SU-DHL-6 (cell line): Measurements from ENCODE around the gene BOC.

Source experiments
- H2AFZ ChIP-seq: fragments of 200-600 bp; sonication (generic); 2 replicates; pipeline ENCODE4 v1.6.1; 2014; ENCODE audit warnings: low read depth, mild to moderate bottlenecking, moderate library complexity, mixed read lengths, antibody characterized with exemption, low read length; ENCODE audit not compliant: severe bottlenecking
- H3F3A ChIP-seq: fragments of 200-600 bp; shearing (Covaris generic); 2 replicates; pipeline ENCODE4 v1.6.0; 2016; ENCODE audit warnings: antibody characterized with exemption, mild to moderate bottlenecking; ENCODE audit not compliant: insufficient read depth
- H3K27ac ChIP-seq: fragments of 200-600 bp; sonication (generic); 2 replicates; pipeline ENCODE4 v1.5.1; 2016; ENCODE audit warnings: low read depth, mild to moderate bottlenecking, low read length, moderate library complexity, mixed read lengths
- H3K27me3 ChIP-seq: fragments of 200-600 bp; sonication (generic), shearing (Covaris generic); 2 replicates; pipeline ENCODE4 v1.6.0; 2014; ENCODE audit warnings: mild to moderate bottlenecking, low read length
- H3K36me3 ChIP-seq: fragments of 200-600 bp; sonication (generic); 2 replicates; pipeline ENCODE4 v1.6.1; 2014; ENCODE audit warnings: mild to moderate bottlenecking, low read length, mixed read lengths
- H3K4me2 ChIP-seq: fragments of 300-600, 200-600 bp; shearing (Covaris generic), sonication (generic); 2 replicates; pipeline ENCODE4 v1.6.0; 2014; ENCODE audit warnings: low read length, low read depth, mild to moderate bottlenecking; ENCODE audit not compliant: poor library complexity, severe bottlenecking
- H3K4me3 ChIP-seq: fragments of 200-600 bp; sonication (generic); 2 replicates; pipeline ENCODE4 v1.5.1; 2014; ENCODE audit warnings: antibody characterized with exemption, low read length, mild to moderate bottlenecking, mixed read lengths; ENCODE audit not compliant: insufficient read depth, poor library complexity, severe bottlenecking
- H3K79me2 ChIP-seq: fragments of 200-600 bp; sonication (generic); 2 replicates; pipeline ENCODE4 v1.6.1; 2014; ENCODE audit warnings: mild to moderate bottlenecking, low read length, moderate library complexity; ENCODE audit not compliant: insufficient read depth
- H3K9ac ChIP-seq: fragments of 200-600 bp; sonication (generic); 2 replicates; pipeline ENCODE4 v1.7.0; 2014; ENCODE audit warnings: mild to moderate bottlenecking, low read length
- H3K9me2 ChIP-seq: fragments of 200-600 bp; sonication (generic); replicated peaks from 2 replicates; pipeline ENCODE4 v1.6.1; 2014; ENCODE audit warnings: low read length; ENCODE audit not compliant: insufficient read depth
- H3K9me3 ChIP-seq: fragments of 200-600 bp; sonication (generic); 2 replicates; pipeline ENCODE4 v1.6.1; 2014; ENCODE audit warnings: low read length, mixed read lengths; ENCODE audit not compliant: insufficient read depth
- H4K20me1 ChIP-seq: fragments of 200-600 bp; sonication (generic); 2 replicates; pipeline ENCODE4 v1.6.1; 2014; ENCODE audit warnings: low read depth, mild to moderate bottlenecking, antibody characterized with exemption, low read length, moderate library complexity, mixed read lengths
- EZH2phosphoT487 ChIP-seq: fragments of 200-600 bp; sonication (generic), shearing (Covaris generic); conservative IDR thresholded peaks from 2 replicates; pipeline ENCODE4 v1.6.1; 2018; ENCODE audit warnings: mild to moderate bottlenecking, antibody characterized with exemption, low read length, moderate library complexity, mixed read lengths
- TF ChIP-seq, protein P1 (sequence below): fragments of 200-600 bp; sonication (generic); IDR thresholded peaks from one replicate; pipeline ENCODE4 v1.5.1; 2017; ENCODE audit warnings: antibody characterized with exemption, mild to moderate bottlenecking, low read length, moderate library complexity; ENCODE audit not compliant: insufficient read depth, poor library complexity, severe bottlenecking

Gene BOC

DNA sequence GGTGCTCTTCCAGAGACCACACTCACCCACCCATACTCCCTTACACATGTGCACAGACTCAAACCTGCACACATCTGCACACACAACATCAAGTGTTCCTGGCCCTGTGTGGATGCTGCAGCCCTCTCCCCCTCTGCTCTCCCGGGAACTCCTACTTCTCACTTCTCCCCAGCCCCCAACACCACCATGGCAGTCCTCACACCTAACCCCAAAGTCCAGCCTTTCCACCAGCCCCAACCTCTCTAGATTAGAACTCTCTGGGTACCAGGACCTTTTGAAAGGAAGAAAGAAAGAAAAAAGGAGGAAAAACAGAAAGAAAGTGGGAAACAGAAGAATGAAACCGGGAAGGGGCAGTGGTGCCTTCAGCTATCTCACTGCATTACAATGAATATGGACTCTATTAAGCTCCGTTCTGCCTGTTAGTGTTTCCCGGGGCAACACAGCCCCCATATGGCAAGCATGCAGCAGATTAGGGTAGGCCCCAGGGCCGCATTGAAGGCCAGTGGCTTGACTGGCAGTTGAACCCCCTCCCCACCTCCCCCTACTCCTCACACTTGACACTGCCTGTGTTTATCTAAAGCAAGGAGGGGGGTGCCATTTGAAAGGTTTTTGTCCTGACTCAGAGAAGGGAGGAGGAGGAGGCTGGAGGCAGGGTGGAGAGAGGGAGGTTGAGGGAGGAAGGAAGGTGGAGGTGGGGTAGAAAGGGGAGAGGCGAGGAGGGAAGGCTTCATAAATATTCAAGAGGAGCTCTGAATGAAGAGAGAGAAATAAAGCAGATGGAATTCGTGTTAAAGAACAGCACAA, 30.1 kb downstream of the BOC start:
- Histone ChIP-seq H2AFZ (no peak overlapping the region), H4K20me1 (no peaks in the 10 kb centered on the region), H3K36me3 (no peaks in the 10 kb centered on the region), H3K9ac (no peak overlapping the region), H3K9me2 (no peaks in the 10 kb centered on the region), H3K79me2 (no peaks in the 10 kb centered on the region), H3F3A (no peaks in the 10 kb centered on the region), H3K4me3 (no peak overlapping the region), H3K9me3 (no peaks in the 10 kb centered on the region), H3K27ac (no peak overlapping the region), H3K27me3 (no peaks in the 10 kb centered on the region), H3K4me2 (no peak overlapping the region)
- TF ChIP-seq, protein P1, sequence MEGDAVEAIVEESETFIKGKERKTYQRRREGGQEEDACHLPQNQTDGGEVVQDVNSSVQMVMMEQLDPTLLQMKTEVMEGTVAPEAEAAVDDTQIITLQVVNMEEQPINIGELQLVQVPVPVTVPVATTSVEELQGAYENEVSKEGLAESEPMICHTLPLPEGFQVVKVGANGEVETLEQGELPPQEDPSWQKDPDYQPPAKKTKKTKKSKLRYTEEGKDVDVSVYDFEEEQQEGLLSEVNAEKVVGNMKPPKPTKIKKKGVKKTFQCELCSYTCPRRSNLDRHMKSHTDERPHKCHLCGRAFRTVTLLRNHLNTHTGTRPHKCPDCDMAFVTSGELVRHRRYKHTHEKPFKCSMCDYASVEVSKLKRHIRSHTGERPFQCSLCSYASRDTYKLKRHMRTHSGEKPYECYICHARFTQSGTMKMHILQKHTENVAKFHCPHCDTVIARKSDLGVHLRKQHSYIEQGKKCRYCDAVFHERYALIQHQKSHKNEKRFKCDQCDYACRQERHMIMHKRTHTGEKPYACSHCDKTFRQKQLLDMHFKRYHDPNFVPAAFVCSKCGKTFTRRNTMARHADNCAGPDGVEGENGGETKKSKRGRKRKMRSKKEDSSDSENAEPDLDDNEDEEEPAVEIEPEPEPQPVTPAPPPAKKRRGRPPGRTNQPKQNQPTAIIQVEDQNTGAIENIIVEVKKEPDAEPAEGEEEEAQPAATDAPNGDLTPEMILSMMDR: no peak
- no peak for TF ChIP-seq EZH2phosphoT487

DNA sequence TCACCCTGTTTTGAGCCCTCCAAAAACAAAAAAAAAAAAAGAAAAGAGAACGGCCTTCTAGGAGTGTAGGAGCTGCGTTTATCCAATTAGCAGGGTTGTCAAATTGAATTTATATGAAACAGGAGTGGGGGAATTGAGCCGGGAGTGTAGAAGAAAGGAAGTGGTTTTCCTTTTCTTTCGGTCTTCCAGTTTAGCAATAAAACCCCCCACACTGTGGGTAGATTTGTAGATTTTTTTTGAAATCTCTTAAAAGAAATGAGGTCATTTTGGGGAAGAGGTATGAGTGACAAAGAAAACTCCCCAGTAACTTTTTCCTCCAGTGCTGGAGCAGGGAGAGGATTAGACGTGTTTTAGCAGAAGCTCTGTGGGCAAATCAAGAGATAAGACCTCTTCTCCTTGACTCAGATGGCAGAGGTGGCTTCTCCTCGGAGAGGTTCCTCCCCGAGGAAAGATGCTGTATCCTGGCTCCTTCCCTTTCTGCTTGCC, 30.8 kb downstream of the BOC start:
- TF ChIP-seq, protein P1: no peak
- TF ChIP-seq EZH2phosphoT487: no peak
- Histone ChIP-seq H3F3A (no peaks in the 10 kb centered on the region), H3K4me2 (no peak overlapping the region), H3K9ac (no peak overlapping the region), H4K20me1 (no peaks in the 10 kb centered on the region), H3K9me3 (no peaks in the 10 kb centered on the region), H3K79me2 (no peaks in the 10 kb centered on the region), H3K27ac (no peak overlapping the region), H3K36me3 (no peaks in the 10 kb centered on the region), H3K4me3 (no peak overlapping the region), H2AFZ (no peak overlapping the region), H3K9me2 (no peaks in the 10 kb centered on the region), H3K27me3 (no peaks in the 10 kb centered on the region)

DNA sequence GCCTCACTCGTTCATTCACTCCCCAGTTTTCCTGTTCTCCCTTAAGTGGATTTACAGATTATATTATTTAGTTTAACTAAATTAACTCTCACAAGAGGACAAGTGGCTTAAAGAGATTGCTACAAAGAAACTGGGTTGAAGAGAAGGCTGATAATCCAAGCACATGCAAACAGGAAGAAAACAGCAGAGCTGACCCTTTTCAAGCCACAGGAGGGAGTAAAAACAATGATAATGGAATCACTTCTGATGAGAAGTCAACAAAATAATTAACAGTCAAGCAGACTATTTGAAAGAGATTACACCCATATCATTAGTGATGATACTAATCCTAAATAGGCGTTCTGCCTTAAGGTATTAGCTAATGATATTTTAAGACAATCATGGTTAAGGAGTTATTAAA, 31.7 kb downstream of the BOC start:
- H3K9me2 ChIP-seq: no peaks in the 10 kb centered on the region
- no peak overlapping the region for H3K4me3 ChIP-seq
- H3K79me2 ChIP-seq: no peaks in the 10 kb centered on the region
- no peaks in the 10 kb centered on the region for H3K9me3 ChIP-seq
- H2AFZ ChIP-seq: no peak overlapping the region
- no peak for TF ChIP-seq EZH2phosphoT487
- no peaks in the 10 kb centered on the region for H4K20me1 ChIP-seq
- H3K27me3 ChIP-seq: no peaks in the 10 kb centered on the region
- no peak overlapping the region for H3K4me2 ChIP-seq
- no peaks in the 10 kb centered on the region for H3F3A ChIP-seq
- H3K9ac ChIP-seq: no peak overlapping the region
- H3K36me3 ChIP-seq: no peaks in the 10 kb centered on the region
- no peak overlapping the region for H3K27ac ChIP-seq

DNA sequence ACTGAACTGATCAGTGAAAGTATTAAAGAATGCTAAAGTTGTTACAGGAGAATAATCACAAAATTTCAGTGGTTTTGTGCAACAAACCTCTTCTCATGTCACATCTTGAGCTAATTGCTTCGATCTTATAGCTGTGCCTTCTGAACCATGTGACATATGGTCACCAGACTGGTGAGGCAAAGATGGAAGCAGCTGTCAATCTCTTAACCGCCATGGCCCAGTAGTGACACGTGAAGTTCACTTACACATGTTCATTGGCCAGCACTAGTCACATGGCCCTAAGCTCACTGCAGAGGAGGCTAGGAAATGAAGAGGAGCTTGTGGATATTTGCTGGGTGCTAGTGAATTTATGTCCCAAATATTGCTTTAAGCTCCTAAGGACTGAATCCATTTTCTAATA, 32.5 kb downstream of the BOC start:
- no peaks in the 10 kb centered on the region for H3K27me3 ChIP-seq
- TF ChIP-seq, protein P1: no peak
- TF ChIP-seq EZH2phosphoT487: no peak

More for the DNA sequence above, 32.5 kb downstream of the BOC start:
- Histone ChIP-seq H3K9me2 (no peaks in the 10 kb centered on the region), H3F3A (no peaks in the 10 kb centered on the region), H3K27ac (no peak overlapping the region), H3K4me3 (no peak overlapping the region), H3K36me3 (no peaks in the 10 kb centered on the region), H3K4me2 (no peak overlapping the region), H3K79me2 (no peaks in the 10 kb centered on the region), H3K9me3 (no peaks in the 10 kb centered on the region), H2AFZ (no peak overlapping the region), H3K9ac (no peak overlapping the region), H4K20me1 (no peaks in the 10 kb centered on the region)
